Endodermal cell (in vitro differentiated cells): ENCODE measurements around the gene FADD. TPM values are rescaled to one million over a fixed set of nuclear protein-coding genes. Genes with fewer than 3 reads are reported as not detected.
A peak's percentile ranks its signal among the peaks of the same experiment; 100 is the strongest.

ENCODE experiments used
- DNase-seq: peaks from one replicate; pipeline ENCODE4 v3.0.0-alpha.2; 2017
- H3K27ac ChIP-seq: 2 replicates; pipeline ENCODE4 v1.5.1; 2013; ENCODE audit warnings: mild to moderate bottlenecking, low read depth, low read length, moderate library complexity
- H3K27me3 ChIP-seq: 2 replicates; pipeline ENCODE4 v1.6.1; 2013; ENCODE audit warnings: mild to moderate bottlenecking, low read length, moderate library complexity; ENCODE audit not compliant: insufficient read depth, control insufficient read depth, poor library complexity, severe bottlenecking
- H3K36me3 ChIP-seq: 2 replicates; pipeline ENCODE4 v1.7.0; 2013; ENCODE audit warnings: mild to moderate bottlenecking, low read length, moderate library complexity; ENCODE audit not compliant: control insufficient read depth, insufficient read depth
- H3K4me1 ChIP-seq: one replicate; pipeline ENCODE4 v1.7.0; 2013; ENCODE audit warnings: low read length; ENCODE audit not compliant: control insufficient read depth, insufficient read depth
- H3K4me3 ChIP-seq: 2 replicates; pipeline ENCODE4 v1.5.1; 2013; ENCODE audit warnings: mild to moderate bottlenecking, low read length, moderate library complexity
- H3K9ac ChIP-seq: 2 replicates; pipeline ENCODE4 v1.6.1; 2013; ENCODE audit warnings: mild to moderate bottlenecking, low read length, moderate library complexity; ENCODE audit not compliant: poor library complexity, severe bottlenecking; ENCODE audit errors: extremely low read depth
- H3K9me3 ChIP-seq: 2 replicates; pipeline ENCODE4 v1.6.1; 2013; ENCODE audit warnings: mild to moderate bottlenecking, low read length, moderate library complexity; ENCODE audit not compliant: control insufficient read depth
- H3K27ac Mint-ChIP-seq: 2 replicates; pipeline ENCODE4 v1.8.0; 2020; ENCODE audit warnings: mixed read lengths
- H3K27me3 Mint-ChIP-seq: 2 replicates; pipeline ENCODE4 v1.8.0; 2021; ENCODE audit warnings: mild to moderate bottlenecking, mixed read lengths; ENCODE audit not compliant: insufficient read depth
- H3K36me3 Mint-ChIP-seq: 2 replicates; pipeline ENCODE4 v1.8.0; 2020; ENCODE audit warnings: low read depth, mixed read lengths
- H3K4me1 Mint-ChIP-seq: 2 replicates; pipeline ENCODE4 v1.8.0; 2020; ENCODE audit warnings: mixed read lengths
- H3K4me3 Mint-ChIP-seq: 2 replicates; pipeline ENCODE4 v1.8.0; 2020; ENCODE audit warnings: mild to moderate bottlenecking, moderate library complexity, mixed read lengths
- H3K9me3 Mint-ChIP-seq: 2 replicates; pipeline ENCODE4 v1.8.0; 2020; ENCODE audit warnings: mild to moderate bottlenecking, mixed read lengths
- WGBS, 2 experiments: methylation state at CpG; one replicate each; pipeline versions ENCODE4 v1.1.5 to v1.1.7; 2013; ENCODE audit warnings: missing lambda C conversion rate in 2 of 2, mixed read lengths in 1 of 2; ENCODE audit not compliant: insufficient coverage in 1 of 2, insufficient read length in 1 of 2; 5-methylcytosine and 5-hydroxymethylcytosine counted together
- total RNA-seq, 2 donors: library from RNA; stranded (reverse); fragmentation: NEBNext Ultra II Directional in 1 of 2; extraction: Animal tissue kit (Norgen Biotek cat#: 25700) in 1 of 2; gene quantifications; 2 replicates in 1 of 2; 3 replicates in 1 of 2; pipeline ENCODE4 v1.2.1, GENCODE V29; 2021
- TF ChIP-seq, protein P1 (sequence below): fragments of 200-600 bp; sonication (generic); conservative IDR thresholded peaks from 2 replicates; pipeline ENCODE4 v1.5.0; 2021; ENCODE audit warnings: antibody characterized with exemption, mild to moderate bottlenecking

The FADD gene
- total RNA-seq, 2 donors from 2014 or later, result 50.6 to 53.1 TPM

DNA sequence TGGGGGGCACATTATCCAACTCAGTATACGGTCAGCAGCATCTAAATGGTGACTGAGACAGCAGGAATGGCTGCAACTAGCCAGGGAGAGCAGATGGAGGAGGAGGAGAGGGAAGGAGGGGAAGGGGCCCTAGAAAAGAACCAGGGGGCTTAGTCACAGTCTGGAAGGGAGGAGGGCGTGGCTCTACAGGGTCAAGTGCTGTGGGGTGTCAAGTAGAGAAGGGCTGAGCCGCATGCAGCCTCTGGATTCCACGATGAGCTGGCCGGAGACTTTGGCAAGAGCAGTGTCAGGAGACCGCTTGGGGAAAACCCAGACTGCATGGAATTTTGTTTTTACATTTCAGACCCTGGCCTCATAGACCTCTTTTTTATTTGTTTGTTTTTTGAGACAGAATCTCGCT is 41.6 kb downstream of the FADD start:
- TF ChIP-seq, protein P1, sequence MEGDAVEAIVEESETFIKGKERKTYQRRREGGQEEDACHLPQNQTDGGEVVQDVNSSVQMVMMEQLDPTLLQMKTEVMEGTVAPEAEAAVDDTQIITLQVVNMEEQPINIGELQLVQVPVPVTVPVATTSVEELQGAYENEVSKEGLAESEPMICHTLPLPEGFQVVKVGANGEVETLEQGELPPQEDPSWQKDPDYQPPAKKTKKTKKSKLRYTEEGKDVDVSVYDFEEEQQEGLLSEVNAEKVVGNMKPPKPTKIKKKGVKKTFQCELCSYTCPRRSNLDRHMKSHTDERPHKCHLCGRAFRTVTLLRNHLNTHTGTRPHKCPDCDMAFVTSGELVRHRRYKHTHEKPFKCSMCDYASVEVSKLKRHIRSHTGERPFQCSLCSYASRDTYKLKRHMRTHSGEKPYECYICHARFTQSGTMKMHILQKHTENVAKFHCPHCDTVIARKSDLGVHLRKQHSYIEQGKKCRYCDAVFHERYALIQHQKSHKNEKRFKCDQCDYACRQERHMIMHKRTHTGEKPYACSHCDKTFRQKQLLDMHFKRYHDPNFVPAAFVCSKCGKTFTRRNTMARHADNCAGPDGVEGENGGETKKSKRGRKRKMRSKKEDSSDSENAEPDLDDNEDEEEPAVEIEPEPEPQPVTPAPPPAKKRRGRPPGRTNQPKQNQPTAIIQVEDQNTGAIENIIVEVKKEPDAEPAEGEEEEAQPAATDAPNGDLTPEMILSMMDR, result no peak
- no peak overlapping the region for H3K27ac ChIP-seq
- no peaks in the 10 kb centered on the region for H3K27me3 ChIP-seq
- no peaks in the 10 kb centered on the region for H3K9me3 ChIP-seq
- Mint-ChIP-seq H3K27ac (no peak overlapping the region), H3K9me3 (peaks cover 2% of the 10 kb centered on the region), H3K4me3 (no peak overlapping the region), H3K27me3 (no peaks in the 10 kb centered on the region), H3K36me3 (no peaks in the 10 kb centered on the region), H3K4me1 (peaks cover 54% of the 10 kb centered on the region)
- H3K9ac ChIP-seq, result no peak overlapping the region
- no peak overlapping the region for H3K4me3 ChIP-seq
- 88 to 93% methylated on average over 6 to 7 of the region's 7 CpGs for WGBS, 2 experiments
- peaks cover 13% of the 10 kb centered on the region for H3K4me1 ChIP-seq
- H3K36me3 ChIP-seq, result no peaks in the 10 kb centered on the region
- DNase-seq, result no peak

DNA sequence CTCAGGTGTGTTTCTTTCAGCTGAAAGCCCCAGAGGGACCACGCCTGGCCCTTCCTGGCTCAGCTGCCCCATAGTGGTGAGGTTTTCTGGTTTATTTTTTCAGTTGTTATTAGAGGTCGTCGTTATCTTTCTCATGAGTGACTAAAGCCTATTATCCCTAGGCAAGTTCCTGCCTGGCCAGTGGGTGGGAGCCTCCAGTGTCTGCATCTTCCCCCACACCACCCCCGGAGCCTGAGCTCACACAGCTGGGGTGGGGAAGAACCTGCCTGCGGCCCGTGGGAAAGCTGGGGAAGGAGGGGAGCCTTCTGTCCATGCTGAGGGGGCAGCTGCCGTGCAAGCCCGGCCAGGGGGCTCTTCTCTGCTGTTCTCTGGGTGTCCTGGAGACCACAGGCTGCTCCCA is 43.1 kb downstream of the FADD start:
- no peak overlapping the region for H3K4me3 Mint-ChIP-seq
- no peaks in the 10 kb centered on the region for H3K36me3 Mint-ChIP-seq
- no peak overlapping the region for H3K4me3 ChIP-seq
- DNase-seq, result no peak
- H3K4me1 ChIP-seq, result peaks cover 20% of the 10 kb centered on the region
- peak overlapping the region; percentile 26 for H3K27ac Mint-ChIP-seq
- peaks cover 63% of the 10 kb centered on the region for H3K4me1 Mint-ChIP-seq
- no peaks in the 10 kb centered on the region for H3K27me3 ChIP-seq
- H3K27me3 Mint-ChIP-seq, result no peaks in the 10 kb centered on the region
- TF ChIP-seq, protein P1, result no peak
- 67 to 100% methylated on average over 1 to 8 of the region's 8 CpGs for WGBS, 2 experiments
- H3K9ac ChIP-seq, result no peak overlapping the region
- H3K27ac ChIP-seq, result no peak overlapping the region
- H3K9me3 Mint-ChIP-seq, result peaks cover 2% of the 10 kb centered on the region
- no peaks in the 10 kb centered on the region for H3K36me3 ChIP-seq
- no peaks in the 10 kb centered on the region for H3K9me3 ChIP-seq

DNA sequence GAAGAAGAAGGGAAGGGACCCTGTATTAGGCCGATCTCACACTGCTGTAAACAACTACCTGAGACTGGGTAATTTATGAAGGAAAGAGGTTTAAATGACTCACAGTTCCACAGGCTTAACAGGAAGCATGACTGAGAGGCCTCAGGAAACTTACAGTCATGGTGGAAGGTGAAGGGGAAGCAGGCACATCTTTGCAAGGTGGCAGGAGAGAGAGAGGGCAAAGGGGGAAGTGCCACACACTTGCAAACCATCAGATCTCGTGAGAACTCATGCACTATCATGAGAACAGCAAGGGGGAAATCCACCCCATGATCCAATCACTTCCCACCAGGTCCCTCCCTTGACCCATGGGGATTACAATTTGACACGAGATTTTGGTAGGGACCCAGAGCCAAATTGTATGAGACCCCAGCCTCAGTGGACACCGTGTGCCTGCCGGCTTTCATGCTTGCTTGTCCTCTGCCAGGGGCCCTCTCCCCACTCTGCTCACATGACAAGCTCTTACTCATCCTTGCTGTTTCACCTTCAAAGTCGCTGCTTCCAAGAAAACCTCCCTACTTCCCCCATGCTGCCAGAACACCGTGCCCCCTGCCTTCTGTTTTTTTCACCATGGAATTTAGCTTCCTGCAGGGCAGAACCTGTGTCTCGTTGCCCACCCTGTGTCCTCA is 44.1 kb downstream of the FADD start:
- Histone ChIP-seq H3K4me1 (peaks cover 20% of the 10 kb centered on the region), H3K9me3 (no peaks in the 10 kb centered on the region), H3K36me3 (no peaks in the 10 kb centered on the region), H3K27me3 (no peaks in the 10 kb centered on the region), H3K27ac (no peak overlapping the region), H3K4me3 (no peak overlapping the region), H3K9ac (no peak overlapping the region)
- WGBS, 2 experiments, result 74 to 83% methylated on average over 6 to 8 of the region's 8 CpGs
- TF ChIP-seq, protein P1, result no peak
- H3K27ac Mint-ChIP-seq, result no peak overlapping the region
- H3K4me3 Mint-ChIP-seq, result no peak overlapping the region
- H3K4me1 Mint-ChIP-seq, result peaks cover 68% of the 10 kb centered on the region
- no peaks in the 10 kb centered on the region for H3K27me3 Mint-ChIP-seq
- DNase-seq, result no peak
- peaks cover 2% of the 10 kb centered on the region for H3K9me3 Mint-ChIP-seq
- H3K36me3 Mint-ChIP-seq, result no peaks in the 10 kb centered on the region
